ENCODE results near the gene SPSB2. TPM values are rescaled to one million over a fixed set of nuclear protein-coding genes. Genes with fewer than 3 reads are reported as not detected.

The SPSB2 gene
- total and polyA plus RNA-seq, 2 experiments from 2014 or later = 8.2 to 13.1 TPM

DNA sequence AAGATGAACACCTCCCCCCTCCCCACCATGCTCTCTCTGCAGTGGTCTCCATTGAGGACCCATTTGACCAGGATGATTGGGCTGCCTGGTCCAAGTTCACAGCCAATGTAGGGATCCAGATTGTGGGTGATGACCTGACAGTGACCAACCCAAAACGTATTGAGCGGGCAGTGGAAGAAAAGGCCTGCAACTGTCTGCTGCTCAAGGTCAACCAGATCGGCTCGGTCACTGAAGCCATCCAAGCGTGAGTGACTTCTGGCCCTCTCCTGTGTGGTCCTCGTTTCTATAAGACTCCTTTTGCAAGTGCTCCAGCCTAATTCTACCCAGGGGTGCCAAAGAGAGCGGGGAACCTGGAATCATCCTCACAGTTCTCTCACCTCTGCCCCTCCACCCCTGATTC is 48.4 kb upstream of the SPSB2 start (continued):
- TF ChIP-seq, protein P1, sequence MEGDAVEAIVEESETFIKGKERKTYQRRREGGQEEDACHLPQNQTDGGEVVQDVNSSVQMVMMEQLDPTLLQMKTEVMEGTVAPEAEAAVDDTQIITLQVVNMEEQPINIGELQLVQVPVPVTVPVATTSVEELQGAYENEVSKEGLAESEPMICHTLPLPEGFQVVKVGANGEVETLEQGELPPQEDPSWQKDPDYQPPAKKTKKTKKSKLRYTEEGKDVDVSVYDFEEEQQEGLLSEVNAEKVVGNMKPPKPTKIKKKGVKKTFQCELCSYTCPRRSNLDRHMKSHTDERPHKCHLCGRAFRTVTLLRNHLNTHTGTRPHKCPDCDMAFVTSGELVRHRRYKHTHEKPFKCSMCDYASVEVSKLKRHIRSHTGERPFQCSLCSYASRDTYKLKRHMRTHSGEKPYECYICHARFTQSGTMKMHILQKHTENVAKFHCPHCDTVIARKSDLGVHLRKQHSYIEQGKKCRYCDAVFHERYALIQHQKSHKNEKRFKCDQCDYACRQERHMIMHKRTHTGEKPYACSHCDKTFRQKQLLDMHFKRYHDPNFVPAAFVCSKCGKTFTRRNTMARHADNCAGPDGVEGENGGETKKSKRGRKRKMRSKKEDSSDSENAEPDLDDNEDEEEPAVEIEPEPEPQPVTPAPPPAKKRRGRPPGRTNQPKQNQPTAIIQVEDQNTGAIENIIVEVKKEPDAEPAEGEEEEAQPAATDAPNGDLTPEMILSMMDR (conservative IDR thresholded peaks at IDR 0.05; ENCODE audit: low read depth in 2 of 2) = no peak
- TF ChIP-seq NANOG (IDR thresholded peaks at IDR 0.05; ENCODE audit: borderline replicate concordance) (no peak), JUNB (IDR thresholded peaks at IDR 0.05; ENCODE audit: unreplicated experiment) (no peak), ETS1 (IDR thresholded peaks at IDR 0.05) (no peak), EZH2phosphoT487 (IDR thresholded peaks at IDR 0.05; ENCODE audit: unreplicated experiment) (no peak), CREB1 (CRISPR knock-in tag; IDR thresholded peaks at IDR 0.05; ENCODE audit: low read depth) (no peak)
- TF ChIP-seq, protein P2, sequence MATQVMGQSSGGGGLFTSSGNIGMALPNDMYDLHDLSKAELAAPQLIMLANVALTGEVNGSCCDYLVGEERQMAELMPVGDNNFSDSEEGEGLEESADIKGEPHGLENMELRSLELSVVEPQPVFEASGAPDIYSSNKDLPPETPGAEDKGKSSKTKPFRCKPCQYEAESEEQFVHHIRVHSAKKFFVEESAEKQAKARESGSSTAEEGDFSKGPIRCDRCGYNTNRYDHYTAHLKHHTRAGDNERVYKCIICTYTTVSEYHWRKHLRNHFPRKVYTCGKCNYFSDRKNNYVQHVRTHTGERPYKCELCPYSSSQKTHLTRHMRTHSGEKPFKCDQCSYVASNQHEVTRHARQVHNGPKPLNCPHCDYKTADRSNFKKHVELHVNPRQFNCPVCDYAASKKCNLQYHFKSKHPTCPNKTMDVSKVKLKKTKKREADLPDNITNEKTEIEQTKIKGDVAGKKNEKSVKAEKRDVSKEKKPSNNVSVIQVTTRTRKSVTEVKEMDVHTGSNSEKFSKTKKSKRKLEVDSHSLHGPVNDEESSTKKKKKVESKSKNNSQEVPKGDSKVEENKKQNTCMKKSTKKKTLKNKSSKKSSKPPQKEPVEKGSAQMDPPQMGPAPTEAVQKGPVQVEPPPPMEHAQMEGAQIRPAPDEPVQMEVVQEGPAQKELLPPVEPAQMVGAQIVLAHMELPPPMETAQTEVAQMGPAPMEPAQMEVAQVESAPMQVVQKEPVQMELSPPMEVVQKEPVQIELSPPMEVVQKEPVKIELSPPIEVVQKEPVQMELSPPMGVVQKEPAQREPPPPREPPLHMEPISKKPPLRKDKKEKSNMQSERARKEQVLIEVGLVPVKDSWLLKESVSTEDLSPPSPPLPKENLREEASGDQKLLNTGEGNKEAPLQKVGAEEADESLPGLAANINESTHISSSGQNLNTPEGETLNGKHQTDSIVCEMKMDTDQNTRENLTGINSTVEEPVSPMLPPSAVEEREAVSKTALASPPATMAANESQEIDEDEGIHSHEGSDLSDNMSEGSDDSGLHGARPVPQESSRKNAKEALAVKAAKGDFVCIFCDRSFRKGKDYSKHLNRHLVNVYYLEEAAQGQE (IDR thresholded peaks at IDR 0.05; ENCODE audit: unreplicated experiment) = no peak

DNA sequence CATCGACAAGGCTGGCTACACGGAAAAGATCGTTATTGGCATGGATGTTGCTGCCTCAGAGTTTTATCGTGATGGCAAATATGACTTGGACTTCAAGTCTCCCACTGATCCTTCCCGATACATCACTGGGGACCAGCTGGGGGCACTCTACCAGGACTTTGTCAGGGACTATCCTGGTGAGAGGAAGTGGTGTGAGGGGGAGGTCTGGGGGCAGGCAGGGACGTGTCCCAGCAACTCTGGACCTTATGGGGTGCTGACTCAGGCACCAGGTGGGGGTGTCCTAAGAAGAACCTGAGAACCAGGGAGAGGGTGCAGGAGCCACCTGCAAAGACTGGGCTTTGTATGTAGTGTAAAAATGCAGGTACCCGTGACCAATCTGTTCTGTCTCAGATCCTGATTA is 46.5 kb upstream of the SPSB2 start:
- Histone ChIP-seq H3K27ac (ENCODE audit: low read depth) (no peak overlapping the region), H3F3A (replicated peaks; ENCODE audit: low read depth) (peaks cover 14% of the 10 kb centered on the region; the same call in 1 of the 2 replicates), H3K27me3 (ENCODE audit: insufficient read depth) (no peaks in the 10 kb centered on the region), H4K20me1 (replicated peaks; ENCODE audit: insufficient read depth) (no peaks in the 10 kb centered on the region), H3K4me1 (ENCODE audit: insufficient read depth) (peaks cover 9% of the 10 kb centered on the region), H3K4me2 (no peak overlapping the region), H3K9me2 (ENCODE audit: insufficient read depth) (no peaks in the 10 kb centered on the region), H3K4me3 (no peak overlapping the region), H3K79me2 (replicated peaks; ENCODE audit: insufficient read depth) (peaks cover 7% of the 10 kb centered on the region), H2AFZ (no peak overlapping the region), H3K36me3 (ENCODE audit: insufficient read depth) (peaks cover 6% of the 10 kb centered on the region)
- Mint-ChIP-seq H3K27ac (peak overlapping the region; percentile 72), H3K27me3 (ENCODE audit: insufficient read depth, low read depth, poor library complexity) (peaks cover 21% of the 10 kb centered on the region), H3K4me3 (no peak overlapping the region; the same call in 2 of the 3 replicates), H3K36me3 (ENCODE audit: low read depth) (peaks cover 68% of the 10 kb centered on the region), H3K9me3 (no peaks in the 10 kb centered on the region), H3K4me1 (peaks cover 44% of the 10 kb centered on the region)
- ATAC-seq = no peak
- TF ChIP-seq NANOG (IDR thresholded peaks at IDR 0.05; ENCODE audit: borderline replicate concordance) (no peak), CREB1 (CRISPR knock-in tag; IDR thresholded peaks at IDR 0.05; ENCODE audit: low read depth) (no peak)
- TF ChIP-seq, protein P1 (conservative IDR thresholded peaks at IDR 0.05; ENCODE audit: low read depth in 2 of 2) = peak; percentile 15 to 40; a peak in 3 of 4 replicates
- DNase-seq (ENCODE audit: low spot score) = no peak

Data from GM23338 (cell line).